Neural progenitor cell (in vitro differentiated cells): Measurements from ENCODE around the gene CEACAM7. TPM values are rescaled to one million over a fixed set of nuclear protein-coding genes. Genes with fewer than 3 reads are reported as not detected.

Experiments used
- DNase-seq: peaks from one replicate; pipeline ENCODE4 v3.0.0-alpha.2; 2016; ENCODE audit warnings: low spot score
- H2AFZ ChIP-seq: fragments of 200-600 bp; sonication (generic); replicated peaks from 2 replicates; pipeline ENCODE4 v1.6.1; 2016; ENCODE audit warnings: antibody characterized with exemption
- H3F3A ChIP-seq: fragments of 200-600 bp; sonication (generic); 2 replicates; pipeline ENCODE4 v1.6.1; 2016; ENCODE audit warnings: antibody characterized with exemption, low read depth
- H3K27ac ChIP-seq: fragments of 200-600 bp; sonication (generic); 2 replicates; pipeline ENCODE4 v1.5.1; 2016; ENCODE audit warnings: mild to moderate bottlenecking
- H3K27me3 ChIP-seq: fragments of 200-600 bp; sonication (generic); 2 replicates; pipeline ENCODE4 v1.6.1; 2016; ENCODE audit warnings: mild to moderate bottlenecking, moderate library complexity
- H3K36me3 ChIP-seq: fragments of 200-600 bp; sonication (generic); 2 replicates; pipeline ENCODE4 v1.5.1; 2016
- H3K4me1 ChIP-seq: fragments of 200-600 bp; sonication (generic); 2 replicates; pipeline ENCODE4 v1.6.1; 2016; ENCODE audit warnings: mixed run types
- H3K4me2 ChIP-seq: fragments of 200-600 bp; sonication (generic); 2 replicates; pipeline ENCODE4 v1.6.1; 2016
- H3K4me3 ChIP-seq: fragments of 200-600 bp; sonication (generic); 2 replicates; pipeline ENCODE4 v1.5.1; 2016
- H3K79me2 ChIP-seq: fragments of 200-600 bp; sonication (generic); 2 replicates; pipeline ENCODE4 v1.6.1; 2016; ENCODE audit warnings: low read depth
- H3K9ac ChIP-seq: fragments of 200-600 bp; sonication (generic); 2 replicates; pipeline ENCODE4 v1.6.1; 2016
- H3K9me3 ChIP-seq: fragments of 200-600 bp; sonication (generic); 2 replicates; pipeline ENCODE4 v1.5.1; 2016; ENCODE audit warnings: low read depth
- H4K20me1 ChIP-seq: fragments of 200-600 bp; sonication (generic); 2 replicates; pipeline ENCODE4 v1.6.1; 2016; ENCODE audit warnings: low read depth
- H3K27ac Mint-ChIP-seq: 3 replicates; pipeline ENCODE4 v1.8.0; 2021; ENCODE audit warnings: mixed read lengths
- H3K27me3 Mint-ChIP-seq: 2 replicates; pipeline ENCODE4 v1.8.0; 2022; ENCODE audit warnings: low read depth, mild to moderate bottlenecking, inconsistent platforms, moderate library complexity, mixed read lengths; ENCODE audit not compliant: insufficient read depth
- H3K36me3 Mint-ChIP-seq: 3 replicates; pipeline ENCODE4 v1.8.0; 2021; ENCODE audit warnings: mixed read lengths
- H3K4me1 Mint-ChIP-seq: 3 replicates; pipeline ENCODE4 v1.8.0; 2021; ENCODE audit warnings: mixed read lengths
- H3K4me3 Mint-ChIP-seq: 3 replicates; pipeline ENCODE4 v1.8.0; 2021; ENCODE audit warnings: mild to moderate bottlenecking, moderate library complexity, mixed read lengths
- H3K9me3 Mint-ChIP-seq: 3 replicates; pipeline ENCODE4 v1.8.0; 2020; ENCODE audit warnings: mixed read lengths
- CTCF ChIP-seq: fragments of 200-600 bp; sonication (generic); IDR thresholded peaks from 2 replicates; pipeline ENCODE4 v1.5.1; 2017; ENCODE audit warnings: antibody characterized with exemption, mild to moderate bottlenecking
- EZH2 ChIP-seq: fragments of 200-600 bp; sonication (generic); IDR thresholded peaks from 2 replicates; pipeline ENCODE4 v1.6.1; 2017; ENCODE audit warnings: antibody characterized with exemption, mild to moderate bottlenecking, moderate library complexity
- EZH2phosphoT487 ChIP-seq: fragments of 200-600 bp; sonication (generic); IDR thresholded peaks from 2 replicates; pipeline ENCODE4 v1.6.1; 2017; ENCODE audit warnings: antibody characterized with exemption
- total RNA-seq: library from RNA; depleted of rRNA; stranded (reverse); fragments of >200 nt; gene quantifications from 2 replicates; pipeline ENCODE4 v1.2.3, GENCODE V29; 2015; ENCODE audit warnings: low replicate concordance

The CEACAM7 gene
- total RNA-seq, 1 donor from 2014 or later: not detected

GRCh38 chr19:41699968-41700323 is 11.9 kb upstream of the CEACAM7 start:
- no peak overlapping the region for H3K27ac ChIP-seq
- peaks cover 10% of the 10 kb centered on the region for H3K27me3 Mint-ChIP-seq
- no peaks in the 10 kb centered on the region for H3K36me3 ChIP-seq
- H3K4me3 Mint-ChIP-seq: no peak overlapping the region
- H3K9me3 ChIP-seq: peaks cover 2% of the 10 kb centered on the region
- H3K4me1 ChIP-seq: no peaks in the 10 kb centered on the region
- H3K9ac ChIP-seq: no peak overlapping the region
- no peaks in the 10 kb centered on the region for H4K20me1 ChIP-seq
- no peaks in the 10 kb centered on the region for H3K27me3 ChIP-seq
- no peak overlapping the region for H3K27ac Mint-ChIP-seq
- H3K4me3 ChIP-seq: no peak overlapping the region
- TF ChIP-seq CTCF (no peak), EZH2phosphoT487 (no peak), EZH2 (no peak)
- H3K79me2 ChIP-seq: no peaks in the 10 kb centered on the region
- no peak overlapping the region for H3K4me2 ChIP-seq
- H3K9me3 Mint-ChIP-seq: peaks cover 11% of the 10 kb centered on the region
- no peak for DNase-seq
- no peaks in the 10 kb centered on the region for H3K4me1 Mint-ChIP-seq
- H2AFZ ChIP-seq: no peak overlapping the region
- no peaks in the 10 kb centered on the region for H3K36me3 Mint-ChIP-seq
- H3F3A ChIP-seq: no peaks in the 10 kb centered on the region

GRCh38 chr19:41699231-41699967 is 11.3 kb upstream of the CEACAM7 start:
- DNase-seq: no peak
- Histone ChIP-seq H3K4me1 (no peaks in the 10 kb centered on the region), H3F3A (no peaks in the 10 kb centered on the region), H3K4me3 (no peak overlapping the region), H3K9me3 (peaks cover 2% of the 10 kb centered on the region), H3K79me2 (no peaks in the 10 kb centered on the region), H2AFZ (no peak overlapping the region), H3K27me3 (no peaks in the 10 kb centered on the region), H3K36me3 (no peaks in the 10 kb centered on the region), H3K9ac (no peak overlapping the region), H3K4me2 (no peak overlapping the region), H3K27ac (no peak overlapping the region), H4K20me1 (no peaks in the 10 kb centered on the region)
- Mint-ChIP-seq H3K36me3 (no peaks in the 10 kb centered on the region), H3K27me3 (peaks cover 10% of the 10 kb centered on the region), H3K9me3 (peaks cover 11% of the 10 kb centered on the region), H3K4me3 (no peak overlapping the region), H3K27ac (no peak overlapping the region), H3K4me1 (no peaks in the 10 kb centered on the region)
- TF ChIP-seq EZH2 (no peak), CTCF (no peak), EZH2phosphoT487 (no peak)

GRCh38 chr19:41698746-41699230 is 10.7 kb upstream of the CEACAM7 start:
- Mint-ChIP-seq H3K36me3 (no peaks in the 10 kb centered on the region), H3K4me3 (no peak overlapping the region), H3K9me3 (peaks cover 11% of the 10 kb centered on the region), H3K27ac (no peak overlapping the region), H3K4me1 (no peaks in the 10 kb centered on the region), H3K27me3 (peaks cover 10% of the 10 kb centered on the region)
- peaks cover 2% of the 10 kb centered on the region for H3K9me3 ChIP-seq
- H2AFZ ChIP-seq: no peak overlapping the region
- no peak overlapping the region for H3K9ac ChIP-seq
- H3K27me3 ChIP-seq: no peaks in the 10 kb centered on the region
- DNase-seq: no peak
- no peak overlapping the region for H3K4me3 ChIP-seq
- no peak overlapping the region for H3K4me2 ChIP-seq
- H3F3A ChIP-seq: no peaks in the 10 kb centered on the region
- no peaks in the 10 kb centered on the region for H3K79me2 ChIP-seq
- H3K27ac ChIP-seq: no peak overlapping the region
- TF ChIP-seq EZH2 (no peak), EZH2phosphoT487 (no peak), CTCF (no peak)
- H3K36me3 ChIP-seq: no peaks in the 10 kb centered on the region
- no peaks in the 10 kb centered on the region for H3K4me1 ChIP-seq
- no peaks in the 10 kb centered on the region for H4K20me1 ChIP-seq
